OCI-LY1 (cell line): ENCODE results near the gene RARRES1.

Experiments used
- CTCF ChIP-seq: fragments of 200-600 bp; sonication (generic), shearing (Covaris generic); IDR thresholded peaks from 2 replicates; pipeline ENCODE4 v1.5.1; 2017; ENCODE audit warnings: mild to moderate bottlenecking, antibody characterized with exemption, low read length, moderate library complexity, mixed read lengths
- EZH2 ChIP-seq: fragments of 200-600 bp; sonication (generic), shearing (Covaris generic); IDR thresholded peaks from 2 replicates; pipeline ENCODE4 v1.8.0; 2017; ENCODE audit warnings: borderline replicate concordance, mixed run types, mild to moderate bottlenecking, antibody characterized with exemption, low read length, moderate library complexity, mixed read lengths

GRCh38 chr3:158711886-158712285 is 20.4 kb downstream of the RARRES1 start:
- TF ChIP-seq CTCF (no peak), EZH2 (no peak)
